LNCaP clone FGC (cell line): Measurements from ENCODE around the gene PIGL.
A peak's percentile ranks its signal among the peaks of the same experiment; 100 is the strongest.

Experiments
- DNase-seq: peaks from one replicate; pipeline ENCODE4 v3.0.0-alpha.2; 2011; ENCODE audit warnings: low read depth
- H3K4me3 ChIP-seq: 2 replicates; pipeline ENCODE4 v1.5.1; 2011; ENCODE audit warnings: mild to moderate bottlenecking, low read depth, low read length, control low read depth
- CTCF ChIP-seq: IDR thresholded peaks from 2 replicates; pipeline ENCODE4 v1.5.1; 2012; ENCODE audit warnings: mild to moderate bottlenecking; ENCODE audit not compliant: control insufficient read depth, insufficient read depth; ENCODE audit errors: extremely low read depth

PIGL gene

GRCh38 chr17:16345565-16345964 is 128.6 kb downstream of the PIGL start:
- TF ChIP-seq CTCF: no peak
- DNase-seq: no peak
- no peak overlapping the region for H3K4me3 ChIP-seq

GRCh38 chr17:16346721-16347271 is 129.8 kb downstream of the PIGL start:
- no peak overlapping the region for H3K4me3 ChIP-seq
- DNase-seq: no peak
- no peak for TF ChIP-seq CTCF

- DNase-seq: no peak
- H3K4me3 ChIP-seq: no peak overlapping the region
- TF ChIP-seq CTCF: no peak
Measured at GRCh38 chr17:16348586-16348985, 131.6 kb downstream of the PIGL start.

GRCh38 chr17:16349431-16349830 is 132.4 kb downstream of the PIGL start:
- no peak overlapping the region for H3K4me3 ChIP-seq
- no peak for DNase-seq
- no peak for TF ChIP-seq CTCF

- peak overlapping the region; percentile 59 for H3K4me3 ChIP-seq
- TF ChIP-seq CTCF: no peak
- no peak for DNase-seq
Measured at GRCh38 chr17:16351831-16352230, 134.8 kb downstream of the PIGL start.

- no peak for TF ChIP-seq CTCF
- DNase-seq: no peak
- peak overlapping the region; percentile 59 for H3K4me3 ChIP-seq
Measured at GRCh38 chr17:16352303-16352666, 135.3 kb downstream of the PIGL start.

GRCh38 chr17:16352667-16353316 is 135.8 kb downstream of the PIGL start:
- DNase-seq: no peak
- no peak for TF ChIP-seq CTCF
- peak overlapping the region; percentile 59 for H3K4me3 ChIP-seq
